Peyer's patch (tissue), 4 donors: ENCODE data around the gene SH2D6.
"Not testable (repeated sequence)": the region's sequence is repeated elsewhere in the genome, so short reads cannot be mapped to it uniquely, and the experiment has no call there.

Experiments used
- POLR2A ChIP-seq, 2 donors: fragments of 450-650 bp; IDR thresholded peaks; one replicate each; pipeline ENCODE4 v1.5.1; 2017; ENCODE audit warnings: antibody characterized with exemption in 2 of 2, mild to moderate bottlenecking in 2 of 2, moderate library complexity in 2 of 2
- TF ChIP-seq, protein P1 (sequence below), 6 experiments: fragments of 450-650 bp in 4 of 6; fragments of 200-600 bp in 2 of 6; sonication (generic) in 1 of 6; IDR thresholded peaks; one replicate each; pipeline ENCODE4 v1.5.1; 2017 to 2019; ENCODE audit warnings: antibody characterized with exemption in 6 of 6, mild to moderate bottlenecking in 3 of 6, moderate library complexity in 1 of 6

DNA sequence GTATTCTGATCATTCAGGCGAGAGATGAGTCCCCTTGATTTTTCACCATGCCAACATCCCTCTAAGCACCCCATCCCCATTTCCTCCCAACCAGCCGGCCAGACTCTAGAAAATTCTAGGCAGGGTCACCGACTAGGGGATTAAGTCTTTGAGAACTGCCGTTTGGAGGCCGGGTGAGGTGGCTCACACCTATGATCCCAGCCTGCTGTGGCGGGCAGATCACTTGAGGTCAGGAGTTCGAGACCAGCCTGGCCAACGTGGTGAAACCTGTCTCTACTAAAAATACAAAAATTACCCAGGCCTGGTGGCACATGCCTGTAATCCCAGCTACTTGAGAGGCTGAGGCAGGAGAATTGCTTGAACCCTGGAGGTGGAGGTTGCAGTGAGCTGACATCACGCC lies 21.1 kb downstream of the SH2D6 start:
- TF ChIP-seq, protein P1, sequence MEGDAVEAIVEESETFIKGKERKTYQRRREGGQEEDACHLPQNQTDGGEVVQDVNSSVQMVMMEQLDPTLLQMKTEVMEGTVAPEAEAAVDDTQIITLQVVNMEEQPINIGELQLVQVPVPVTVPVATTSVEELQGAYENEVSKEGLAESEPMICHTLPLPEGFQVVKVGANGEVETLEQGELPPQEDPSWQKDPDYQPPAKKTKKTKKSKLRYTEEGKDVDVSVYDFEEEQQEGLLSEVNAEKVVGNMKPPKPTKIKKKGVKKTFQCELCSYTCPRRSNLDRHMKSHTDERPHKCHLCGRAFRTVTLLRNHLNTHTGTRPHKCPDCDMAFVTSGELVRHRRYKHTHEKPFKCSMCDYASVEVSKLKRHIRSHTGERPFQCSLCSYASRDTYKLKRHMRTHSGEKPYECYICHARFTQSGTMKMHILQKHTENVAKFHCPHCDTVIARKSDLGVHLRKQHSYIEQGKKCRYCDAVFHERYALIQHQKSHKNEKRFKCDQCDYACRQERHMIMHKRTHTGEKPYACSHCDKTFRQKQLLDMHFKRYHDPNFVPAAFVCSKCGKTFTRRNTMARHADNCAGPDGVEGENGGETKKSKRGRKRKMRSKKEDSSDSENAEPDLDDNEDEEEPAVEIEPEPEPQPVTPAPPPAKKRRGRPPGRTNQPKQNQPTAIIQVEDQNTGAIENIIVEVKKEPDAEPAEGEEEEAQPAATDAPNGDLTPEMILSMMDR (IDR thresholded peaks at IDR 0.05): not testable (repeated sequence)
- TF ChIP-seq POLR2A (IDR thresholded peaks at IDR 0.05): not testable (repeated sequence)
